ENCODE data around the gene MEMO1.
"Not testable (repeated sequence)": the region's sequence is repeated elsewhere in the genome, so short reads cannot be mapped to it uniquely, and the experiment has no call there.

The MEMO1 gene

DNA sequence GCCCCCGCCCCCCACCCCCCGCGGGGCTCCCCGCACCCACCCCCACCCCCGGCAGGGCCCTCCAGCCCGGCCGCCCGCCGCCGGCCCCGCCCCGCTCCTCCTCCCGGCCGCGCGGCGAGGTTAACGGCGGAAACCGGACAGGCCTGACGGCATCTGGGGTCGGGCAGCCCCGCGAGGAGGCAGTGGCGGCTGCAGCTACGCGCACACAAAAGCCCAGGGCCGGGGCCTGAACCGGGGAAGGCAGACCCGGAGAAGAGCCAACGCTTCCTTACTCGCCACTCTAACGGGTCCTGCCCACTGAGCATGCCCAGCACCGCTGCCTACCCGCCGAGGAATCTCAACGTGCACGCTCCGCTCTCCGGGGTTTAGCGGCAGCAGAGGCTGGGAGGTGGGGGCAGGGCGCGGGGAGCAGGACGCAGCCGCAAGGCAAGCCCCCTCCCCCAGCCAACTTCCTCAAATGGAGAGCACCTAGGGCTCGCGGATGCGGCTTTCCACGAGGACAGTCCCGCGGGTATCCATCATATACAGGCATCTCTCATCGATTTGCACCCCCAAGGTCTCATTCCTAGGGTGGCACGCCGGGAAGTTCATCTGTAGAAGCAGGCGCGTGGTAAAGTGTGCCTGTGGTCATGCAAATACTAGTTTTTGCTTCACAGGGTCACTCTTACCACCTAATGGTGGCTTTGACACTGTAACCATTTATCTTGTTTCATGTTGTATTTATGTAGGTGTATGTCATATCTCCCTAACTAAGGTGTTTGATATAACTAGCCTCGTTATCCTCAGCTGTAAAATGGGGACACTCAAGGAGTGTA, at the start of gene MEMO1:
Gene MEMO1, minus strand, starts transcription at position 339 of the 815 bp plus-strand sequence. CDS start 761 bp downstream, outside the sequence.
- DNase-seq (ENCODE audit: low spot score) = peak; percentile 89

- no peak for DNase-seq (ENCODE audit: low spot score)
These were observed 49.5 kb upstream of the MEMO1 start for GRCh38 chr2:32060266-32060665.

GRCh38 chr2:32058130-32058529, 47.3 kb upstream of the MEMO1 start:
- no peak for DNase-seq (ENCODE audit: low spot score)

GRCh38 chr2:32054583-32054982, 43.8 kb upstream of the MEMO1 start:
- DNase-seq (ENCODE audit: low spot score) = not testable (repeated sequence)

DNA sequence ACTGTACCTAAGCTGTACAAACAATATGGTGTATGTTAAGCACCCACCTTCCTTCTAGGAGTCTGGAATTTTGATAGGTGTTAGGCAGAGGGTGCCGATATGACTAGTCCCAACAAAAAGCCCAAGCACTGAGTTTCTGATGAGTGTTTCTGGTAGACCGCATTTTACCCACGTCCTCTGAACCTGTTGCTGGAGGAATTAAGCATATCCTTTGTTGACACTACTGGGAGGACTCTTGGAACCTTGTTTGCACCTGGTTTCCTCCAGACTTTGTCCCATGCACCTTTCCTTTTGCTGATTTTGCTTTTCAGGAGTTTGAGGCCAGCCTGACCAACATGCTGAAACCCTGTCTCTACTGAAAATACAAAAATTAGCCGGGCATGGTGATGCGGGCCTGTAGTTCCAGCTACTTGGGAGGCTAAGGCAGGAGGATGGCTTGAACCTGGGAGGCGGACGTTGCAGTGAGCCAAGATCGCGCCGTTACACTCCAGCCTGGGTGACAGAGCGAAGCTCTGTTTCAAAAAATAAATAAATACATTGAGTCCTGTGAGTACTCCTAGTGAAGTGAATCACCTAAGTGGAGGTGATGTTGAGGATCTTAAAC, 41.1 kb upstream of the MEMO1 start:
- no peak for DNase-seq (ENCODE audit: low spot score)

GRCh38 chr2:32043561-32043960, 32.8 kb upstream of the MEMO1 start:
- DNase-seq (ENCODE audit: low spot score) = no peak

GRCh38 chr2:32039447-32040219, 28.8 kb upstream of the MEMO1 start, which contains the start of gene DPY30:
Gene DPY30, minus strand, starts transcription at chr2:32039805. Its CDS starts 349 bp downstream, at chr2:32039456.
- peak; percentile 92 for DNase-seq (ENCODE audit: low spot score)

GRCh38 chr2:32034198-32034887, 23.5 kb upstream of the MEMO1 start:
- not testable (repeated sequence) for DNase-seq (ENCODE audit: low spot score)

GRCh38 chr2:32018789-32019482, 8.1 kb upstream of the MEMO1 start:
- DNase-seq (ENCODE audit: low spot score) = not testable (repeated sequence)

DNA sequence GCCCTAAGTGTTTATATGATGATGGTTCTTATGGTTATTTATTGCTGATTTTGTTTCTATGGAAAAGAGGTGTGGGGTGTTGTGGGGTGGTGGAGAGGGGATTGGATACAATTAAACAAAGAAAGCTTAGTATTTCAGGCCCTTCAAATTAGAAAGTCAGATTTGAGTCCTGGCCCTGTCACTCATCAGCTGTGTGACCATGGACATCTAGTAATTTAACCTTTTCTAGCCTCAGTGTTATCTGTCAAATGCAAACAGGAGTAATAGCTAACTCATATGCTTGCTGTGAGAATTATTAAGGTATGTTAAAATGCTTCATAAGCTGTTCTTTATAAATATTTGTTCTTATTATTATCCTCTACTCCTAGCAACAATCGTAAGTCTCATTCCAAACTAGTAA, 2.1 kb upstream of the MEMO1 start:
- no peak for DNase-seq (ENCODE audit: low spot score)

- no peak for DNase-seq (ENCODE audit: low spot score)
These were observed 715 bp upstream of the MEMO1 start for GRCh38 chr2:32011485-32011960.

GRCh38 chr2:32010280-32010669, 533 bp downstream of the MEMO1 start:
- peak; percentile 67 for DNase-seq (ENCODE audit: low spot score)

DNA sequence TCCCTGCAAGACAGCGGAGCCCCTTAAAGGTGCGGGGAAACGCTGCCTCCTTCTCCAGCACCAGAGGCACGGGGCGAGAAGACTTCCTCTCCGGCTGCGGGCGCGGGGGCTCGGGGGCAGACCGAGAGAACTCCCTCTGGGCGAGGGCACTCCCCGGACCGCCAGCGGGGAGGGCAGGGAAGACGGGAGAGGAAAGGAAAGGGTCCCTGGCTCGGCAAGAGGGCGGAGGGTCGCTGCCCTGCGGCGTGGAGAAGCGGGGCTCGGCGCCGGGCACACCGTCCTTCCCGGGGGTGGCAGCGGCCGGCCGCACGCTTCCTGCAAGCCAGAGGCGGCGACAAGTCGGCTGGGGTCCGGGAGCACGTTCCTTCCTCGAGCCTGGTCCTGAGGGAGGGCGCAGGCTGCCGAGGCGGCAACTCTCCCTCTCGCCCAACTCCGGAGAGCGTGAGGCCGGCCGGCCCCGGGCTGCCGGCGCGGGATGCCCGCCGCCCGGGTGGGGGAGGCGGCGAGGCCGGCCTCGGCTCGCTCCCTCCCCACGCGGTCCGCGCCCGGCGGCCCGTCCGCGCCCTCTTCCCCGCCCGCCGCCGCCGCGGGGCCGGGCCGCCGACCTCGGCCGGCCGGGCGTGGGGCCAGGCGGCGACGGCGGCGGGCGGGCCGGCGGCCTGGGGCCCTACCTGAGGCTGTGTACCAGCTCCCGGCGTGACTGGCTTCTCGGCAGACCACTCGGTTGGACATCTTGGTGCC, 1.1 kb downstream of the MEMO1 start:
- DNase-seq (ENCODE audit: low spot score) = peak; percentile 25

DNA sequence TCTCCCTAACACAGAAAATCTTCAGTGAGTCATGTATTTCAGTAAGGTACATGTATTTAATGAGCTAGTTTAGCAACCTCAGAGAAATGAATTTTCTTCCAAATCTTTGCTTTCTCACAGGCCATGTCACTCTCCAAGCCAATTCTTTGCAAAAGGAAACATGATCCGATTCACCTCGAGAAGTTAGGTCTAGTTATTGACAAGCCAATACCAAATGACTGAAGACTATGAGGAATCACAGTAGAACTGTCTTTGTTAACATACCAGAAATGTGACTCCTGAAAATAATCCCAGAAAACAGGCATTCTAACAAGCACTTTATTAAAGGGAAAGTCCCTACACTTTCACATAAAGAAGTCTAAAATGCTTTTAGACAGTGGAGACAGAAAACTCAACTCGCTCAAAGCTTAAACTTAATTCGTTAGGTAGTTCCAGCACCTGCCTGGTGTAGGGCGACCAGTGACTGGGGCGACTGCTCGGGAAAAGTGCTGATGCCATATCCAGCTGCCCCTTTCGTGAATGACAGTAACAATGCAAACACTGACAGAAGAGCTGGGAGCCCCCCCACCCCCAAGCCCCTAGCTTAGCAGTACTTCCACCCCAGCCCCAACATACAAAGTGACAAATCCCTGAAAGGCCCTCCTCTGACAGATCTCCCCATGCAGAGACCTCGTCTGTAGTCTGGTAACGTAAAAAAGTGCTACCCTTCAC, 1.8 kb downstream of the MEMO1 start:
- DNase-seq (ENCODE audit: low spot score) = no peak

DNA sequence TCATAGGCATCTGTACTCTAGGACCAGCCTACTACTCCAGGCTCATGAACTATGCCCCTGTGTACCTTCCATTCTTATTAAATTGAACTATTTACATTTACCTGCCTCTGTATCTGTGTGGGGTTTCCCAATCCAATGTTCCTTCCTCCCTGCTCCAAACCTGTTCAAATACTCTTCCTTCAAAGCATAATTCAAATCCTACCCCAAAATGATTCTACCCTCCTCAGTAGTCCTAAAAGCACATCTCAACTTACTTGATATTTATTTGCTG, 3.8 kb downstream of the MEMO1 start:
- no peak for DNase-seq (ENCODE audit: low spot score)

DNA sequence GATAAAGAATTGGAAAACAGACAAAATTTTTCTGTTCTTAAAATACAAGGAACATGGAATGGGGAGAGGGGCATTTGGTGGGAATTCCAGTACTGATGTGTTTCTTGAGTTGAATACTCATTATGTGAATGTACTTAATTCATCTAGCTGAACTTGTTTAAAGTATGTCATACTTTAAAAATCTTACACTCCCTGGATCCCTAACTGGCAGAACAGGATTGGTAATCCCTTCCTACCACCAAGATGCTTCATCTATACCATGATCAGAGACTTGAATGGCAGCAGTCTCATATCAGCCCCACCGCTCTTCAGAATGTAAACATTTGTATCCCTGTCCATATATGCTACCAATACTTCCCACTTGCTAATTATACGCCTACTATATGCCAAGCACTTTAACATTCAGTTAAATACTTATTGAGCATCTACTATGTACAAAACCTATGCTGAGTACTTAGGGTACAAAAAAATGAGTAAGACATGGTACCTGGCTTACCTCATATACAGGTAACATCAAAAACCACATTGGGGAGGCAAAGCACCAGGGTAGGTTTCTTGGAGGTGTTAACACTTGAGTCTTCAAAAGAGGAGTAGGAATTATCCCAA, 5.3 kb downstream of the MEMO1 start:
- DNase-seq (ENCODE audit: low spot score) = no peak

DNA sequence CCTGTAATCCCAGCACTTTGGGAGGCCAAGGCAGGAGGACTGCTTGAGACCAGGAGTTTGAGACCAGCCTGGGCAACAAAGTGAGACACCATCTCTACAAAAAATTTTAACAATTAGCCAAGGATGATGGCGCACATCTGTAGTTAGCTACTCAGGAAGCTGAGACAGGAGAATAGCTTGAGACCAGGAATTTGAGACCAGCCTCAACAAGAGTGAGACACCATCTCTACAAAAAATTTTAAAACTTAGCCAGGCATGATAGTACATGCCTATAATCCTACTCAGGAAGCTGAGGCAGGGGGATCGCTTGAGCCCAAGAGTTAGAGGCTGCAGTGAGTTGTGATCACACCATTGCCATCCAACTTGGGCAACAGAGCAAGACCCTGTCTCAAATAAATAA, 7.0 kb downstream of the MEMO1 start:
- DNase-seq (ENCODE audit: low spot score) = no peak

- DNase-seq (ENCODE audit: low spot score) = no peak
These were observed 8.4 kb downstream of the MEMO1 start for GRCh38 chr2:32002406-32002805.

- DNase-seq (ENCODE audit: low spot score) = no peak
These were observed 11.4 kb downstream of the MEMO1 start for GRCh38 chr2:31999438-31999837.
